CD8-positive, alpha-beta memory T cell (primary cell): ENCODE results near the gene HMGXB3. TPM values are rescaled to one million over a fixed set of nuclear protein-coding genes. Genes with fewer than 3 reads are reported as not detected.

Experiments
- CTCF ChIA-PET: fragments of 350-600 bp; sonication (Branson Sonifier 250); formaldehyde crosslinking; loops from one replicate; lab custom pipeline; 2021; ENCODE audit warnings: antibody characterized with exemption; lab: Charles Lee
- POLR2A ChIA-PET: fragments of 350-600 bp; sonication (Branson Sonifier 250); formaldehyde crosslinking; loops from one replicate; lab custom pipeline; 2021; ENCODE audit warnings: antibody characterized with exemption; lab: Charles Lee
- DNase-seq, 5 donors: peaks; one replicate each; pipeline versions ENCODE4 v3.0.0 to v3.0.0-alpha.2; 2020 to 2022; ENCODE audit warnings: mixed read lengths in 1 of 5
- H3K27ac ChIP-seq: one replicate; pipeline ENCODE4 v1.7.0; 2013; ENCODE audit warnings: low read depth, mild to moderate bottlenecking, low read length, moderate library complexity
- H3K27me3 ChIP-seq: 2 replicates; pipeline ENCODE4 v1.7.0; 2013; ENCODE audit warnings: low read length, mild to moderate bottlenecking; ENCODE audit not compliant: insufficient read depth, poor library complexity, severe bottlenecking
- H3K36me3 ChIP-seq: 2 replicates; pipeline ENCODE4 v1.7.0; 2013; ENCODE audit warnings: mild to moderate bottlenecking, low read length, moderate library complexity; ENCODE audit not compliant: insufficient read depth
- H3K4me1 ChIP-seq: 2 replicates; pipeline ENCODE4 v1.7.0; 2013; ENCODE audit warnings: mild to moderate bottlenecking, low read length, moderate library complexity; ENCODE audit not compliant: insufficient read depth
- H3K4me3 ChIP-seq: 2 replicates; pipeline ENCODE4 v1.7.0; 2013; ENCODE audit warnings: mild to moderate bottlenecking, low read length
- H3K9me3 ChIP-seq: 2 replicates; pipeline ENCODE4 v1.7.0; 2013; ENCODE audit warnings: mild to moderate bottlenecking, low read length
- H3K27ac Mint-ChIP-seq, 8 donors: one replicate each; pipeline ENCODE4 v1.8.0; 2020 to 2021; ENCODE audit warnings: mixed read lengths in 8 of 8, mild to moderate bottlenecking in 6 of 8, inconsistent platforms in 3 of 8, moderate library complexity in 3 of 8
- H3K27me3 Mint-ChIP-seq, 2 donors: one replicate each; pipeline ENCODE4 v1.8.0; 2020 to 2021; ENCODE audit warnings: mixed read lengths in 2 of 2, mild to moderate bottlenecking in 1 of 2, moderate library complexity in 1 of 2
- H3K36me3 Mint-ChIP-seq, 3 donors: one replicate each; pipeline ENCODE4 v1.8.0; 2020 to 2021; ENCODE audit warnings: mixed read lengths in 3 of 3, inconsistent platforms in 1 of 3, mild to moderate bottlenecking in 1 of 3
- H3K4me1 Mint-ChIP-seq, 3 donors: one replicate each; pipeline ENCODE4 v1.8.0; 2020 to 2021; ENCODE audit warnings: mixed read lengths in 3 of 3, inconsistent platforms in 1 of 3, mild to moderate bottlenecking in 1 of 3
- H3K4me3 Mint-ChIP-seq, 7 donors: one replicate each; pipeline ENCODE4 v1.8.0; 2020 to 2021; ENCODE audit warnings: mixed read lengths in 7 of 7, mild to moderate bottlenecking in 6 of 7, moderate library complexity in 4 of 7, inconsistent platforms in 2 of 7
- H3K9me3 Mint-ChIP-seq, 5 donors: one replicate each; pipeline ENCODE4 v1.8.0; 2020 to 2022; ENCODE audit warnings: mixed read lengths in 5 of 5, mild to moderate bottlenecking in 3 of 5, moderate library complexity in 2 of 5, inconsistent platforms in 1 of 5
- polyA plus RNA-seq: library from polyadenylated mRNA; unstranded; fragments of 300-500 nt; fragmentation: Illumina TruSeq; gene quantifications from one replicate; pipeline ENCODE4 v1.2.3, GENCODE V29; 2021
- total RNA-seq, 2 experiments: library from RNA; stranded (reverse); gene quantifications; one replicate each; pipeline ENCODE4 v1.2.3, GENCODE V29; 2021

HMGXB3 gene
- total and polyA plus RNA-seq, 3 experiments from 2014 or later, result 15.3 to 40.7 (median 36.8) TPM

- H3K9me3 Mint-ChIP-seq, result no peaks in the 10 kb centered on the region
- peak; percentile 41 to 69 (median 55) for DNase-seq
- peak overlapping the region; percentile 73 for H3K27ac ChIP-seq
- peaks cover 0 to 43% (median 7%) of the 10 kb centered on the region in 3 donors for H3K36me3 Mint-ChIP-seq
- no peaks in the 10 kb centered on the region for H3K27me3 Mint-ChIP-seq
- no peaks in the 10 kb centered on the region for H3K9me3 ChIP-seq
- H3K27ac Mint-ChIP-seq, result peak overlapping the region; percentile 79 to 97 (median 94)
- peaks cover 35 to 66% (median 58%) of the 10 kb centered on the region in 3 donors for H3K4me1 Mint-ChIP-seq
- H3K4me3 Mint-ChIP-seq, result peak overlapping the region; percentile 88 to 96 (median 90)
- no peaks in the 10 kb centered on the region for H3K27me3 ChIP-seq
- CTCF ChIA-PET, result interaction anchor here (1.7 kb wide), 1 partner anchor 168 kb away, joined by 4 read pairs; no protein-coding TSS in a partner anchor
- POLR2A ChIA-PET, result no interaction called here
- peaks cover 1% of the 10 kb centered on the region for H3K36me3 ChIP-seq
- peaks cover 20% of the 10 kb centered on the region for H3K4me1 ChIP-seq
- H3K4me3 ChIP-seq, result peak overlapping the region; percentile 81
Observed at GRCh38 chr5:150001660-150002486, 1.3 kb downstream of the HMGXB3 start.

- no peak for DNase-seq
- Histone ChIP-seq H3K4me1 (peaks cover 12% of the 10 kb centered on the region), H3K27ac (no peak overlapping the region), H3K4me3 (no peak overlapping the region), H3K27me3 (no peaks in the 10 kb centered on the region), H3K36me3 (peaks cover 24% of the 10 kb centered on the region), H3K9me3 (no peaks in the 10 kb centered on the region)
- Mint-ChIP-seq H3K4me3 (no peak overlapping the region), H3K27me3 (no peaks in the 10 kb centered on the region), H3K4me1 (peaks cover 27 to 65% (median 59%) of the 10 kb centered on the region in 3 donors), H3K36me3 (peaks cover 0 to 79% (median 17%) of the 10 kb centered on the region in 3 donors), H3K27ac (peak overlapping the region in 1 of 8 donors; percentile 86), H3K9me3 (no peaks in the 10 kb centered on the region)
- ChIA-PET CTCF (interaction anchor here (1.3 to 2.0 kb wide), 3 partner anchors 10 to 45 kb away, joined by 3 to 7 read pairs (median 6); no protein-coding TSS in a partner anchor), POLR2A (no interaction called here)
Observed at GRCh38 chr5:150006318-150006717, 5.8 kb downstream of the HMGXB3 start.

DNA sequence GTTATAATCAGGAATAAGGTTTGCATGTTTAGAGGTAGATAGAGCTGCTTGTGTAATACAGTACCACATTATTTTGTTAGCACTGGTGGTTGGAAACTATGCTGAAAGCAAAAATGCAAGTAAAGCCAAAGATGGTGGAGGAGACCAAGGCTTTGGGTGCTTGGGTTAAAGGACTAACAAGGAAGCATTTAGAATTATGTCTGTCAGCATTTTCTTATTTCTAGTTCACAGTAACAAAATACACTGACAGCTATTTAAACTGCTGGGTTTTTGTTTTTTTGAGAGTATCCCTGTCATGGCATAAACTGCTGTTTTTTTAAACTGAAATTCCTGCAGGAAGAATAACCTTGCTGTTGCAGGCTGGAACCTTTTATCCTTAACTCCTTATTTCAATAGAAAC is 6.5 kb downstream of the HMGXB3 start:
- H3K4me1 ChIP-seq, result peaks cover 8% of the 10 kb centered on the region
- Mint-ChIP-seq H3K4me1 (peaks cover 23 to 58% (median 54%) of the 10 kb centered on the region in 3 donors), H3K36me3 (peaks cover 1 to 81% (median 18%) of the 10 kb centered on the region in 3 donors), H3K27me3 (no peaks in the 10 kb centered on the region), H3K9me3 (no peaks in the 10 kb centered on the region), H3K4me3 (no peak overlapping the region), H3K27ac (no peak overlapping the region)
- ChIA-PET POLR2A (no interaction called here), CTCF (interaction anchor here (1.3 to 2.0 kb wide), 2 partner anchors 16 to 46 kb away, joined by 3 to 6 read pairs; no protein-coding TSS in a partner anchor)
- peaks cover 27% of the 10 kb centered on the region for H3K36me3 ChIP-seq
- no peaks in the 10 kb centered on the region for H3K9me3 ChIP-seq
- no peak for DNase-seq
- H3K27me3 ChIP-seq, result no peaks in the 10 kb centered on the region
- H3K4me3 ChIP-seq, result no peak overlapping the region
- no peak overlapping the region for H3K27ac ChIP-seq

GRCh38 chr5:150009671-150010387 is 9.3 kb downstream of the HMGXB3 start:
- H3K27ac Mint-ChIP-seq, result peak overlapping the region in 3 of 8 donors; percentile 5 to 35 (median 21)
- CTCF ChIA-PET, result interaction anchor here (0.7 to 1.0 kb wide), 3 partner anchors 11 to 56 kb away, joined by 3 read pairs; no protein-coding TSS in a partner anchor

GRCh38 chr5:150013931-150014330 is 13.4 kb downstream of the HMGXB3 start:
- H3K4me3 ChIP-seq, result no peak overlapping the region
- POLR2A ChIA-PET, result no interaction called here
- H3K36me3 ChIP-seq, result peaks cover 69% of the 10 kb centered on the region
- CTCF ChIA-PET, result no interaction called here
- peaks cover 0 to 8% (median 4%) of the 10 kb centered on the region in 5 donors for H3K9me3 Mint-ChIP-seq
- H3K36me3 Mint-ChIP-seq, result peaks cover 43 to 95% (median 55%) of the 10 kb centered on the region in 3 donors
- H3K27ac ChIP-seq, result no peak overlapping the region
- H3K27me3 ChIP-seq, result no peaks in the 10 kb centered on the region
- H3K4me1 Mint-ChIP-seq, result peaks cover 5 to 11% (median 6%) of the 10 kb centered on the region in 3 donors
- no peaks in the 10 kb centered on the region for H3K27me3 Mint-ChIP-seq
- H3K9me3 ChIP-seq, result no peaks in the 10 kb centered on the region
- H3K27ac Mint-ChIP-seq, result no peak overlapping the region
- H3K4me1 ChIP-seq, result no peaks in the 10 kb centered on the region
- no peak overlapping the region for H3K4me3 Mint-ChIP-seq
- no peak for DNase-seq

More at GRCh38 chr5:150009671-150010387, 9.3 kb downstream of the HMGXB3 start:
- Histone ChIP-seq H3K27me3 (no peaks in the 10 kb centered on the region), H3K36me3 (peaks cover 51% of the 10 kb centered on the region), H3K4me1 (no peaks in the 10 kb centered on the region), H3K9me3 (no peaks in the 10 kb centered on the region), H3K27ac (no peak overlapping the region), H3K4me3 (no peak overlapping the region)
- Mint-ChIP-seq H3K27me3 (no peaks in the 10 kb centered on the region), H3K36me3 (peaks cover 26 to 89% (median 34%) of the 10 kb centered on the region in 3 donors), H3K9me3 (peaks cover 0 to under 1% (median 0%) of the 10 kb centered on the region in 5 donors), H3K4me3 (no peak overlapping the region), H3K4me1 (peaks cover 13 to 33% (median 32%) of the 10 kb centered on the region in 3 donors)
- DNase-seq, result no peak
- POLR2A ChIA-PET, result no interaction called here

DNA sequence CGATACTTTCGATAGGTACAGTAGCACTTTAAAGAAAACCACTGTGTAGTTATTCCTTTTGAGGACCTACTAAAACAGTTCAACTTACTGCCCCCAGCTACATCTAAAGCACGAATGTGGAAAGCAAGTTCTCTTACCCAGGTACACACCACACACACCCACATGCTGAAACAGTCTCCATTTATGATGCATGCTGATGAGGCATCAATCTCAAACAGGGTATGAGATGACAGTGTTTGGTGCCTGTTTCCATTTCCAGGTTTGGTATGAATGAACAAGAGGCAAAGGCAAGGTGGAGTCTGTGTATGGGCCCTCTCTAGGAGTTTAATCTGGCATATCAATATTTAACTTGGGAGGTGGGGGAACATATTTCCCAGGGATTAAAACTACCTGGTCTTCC is 13.9 kb downstream of the HMGXB3 start:
- Mint-ChIP-seq H3K4me3 (no peak overlapping the region), H3K4me1 (peaks cover 2 to 6% (median 6%) of the 10 kb centered on the region in 3 donors), H3K9me3 (peaks cover 0 to 8% (median 4%) of the 10 kb centered on the region in 5 donors), H3K27me3 (no peaks in the 10 kb centered on the region), H3K27ac (no peak overlapping the region), H3K36me3 (peaks cover 45 to 96% (median 60%) of the 10 kb centered on the region in 3 donors)
- no peaks in the 10 kb centered on the region for H3K27me3 ChIP-seq
- H3K36me3 ChIP-seq, result peaks cover 74% of the 10 kb centered on the region
- no peaks in the 10 kb centered on the region for H3K9me3 ChIP-seq
- no peak overlapping the region for H3K4me3 ChIP-seq
- CTCF ChIA-PET, result no interaction called here
- H3K27ac ChIP-seq, result no peak overlapping the region
- H3K4me1 ChIP-seq, result no peaks in the 10 kb centered on the region
- no peak for DNase-seq
- POLR2A ChIA-PET, result no interaction called here

GRCh38 chr5:150015415-150015814 is 14.9 kb downstream of the HMGXB3 start:
- Histone ChIP-seq H3K27me3 (no peaks in the 10 kb centered on the region), H3K4me3 (no peak overlapping the region), H3K36me3 (peaks cover 76% of the 10 kb centered on the region), H3K27ac (no peak overlapping the region), H3K4me1 (no peaks in the 10 kb centered on the region), H3K9me3 (no peaks in the 10 kb centered on the region)
- Mint-ChIP-seq H3K27me3 (no peaks in the 10 kb centered on the region), H3K36me3 (peaks cover 50 to 96% (median 61%) of the 10 kb centered on the region in 3 donors), H3K9me3 (peaks cover 0 to 8% (median 4%) of the 10 kb centered on the region in 5 donors), H3K4me1 (peaks cover 0 to 6% (median 6%) of the 10 kb centered on the region in 3 donors), H3K4me3 (no peak overlapping the region), H3K27ac (no peak overlapping the region)
- no peak for DNase-seq
- CTCF ChIA-PET, result no interaction called here
- POLR2A ChIA-PET, result no interaction called here
